Coronary artery (tissue), 2 donors: ENCODE data around the gene UNC13D.

ENCODE experiments used
- DNase-seq: peaks from one replicate; pipeline ENCODE4 v3.0.0-alpha.2; 2017; ENCODE audit warnings: low spot score
- H3K27ac ChIP-seq, 2 donors: fragments of 200-600 bp; sonication (generic); one replicate each; pipeline ENCODE4 v1.5.1; 2016 to 2019
- H3K4me3 ChIP-seq: fragments of 200-600 bp; sonication (generic); 2 replicates; pipeline ENCODE4 v1.5.1; 2016; ENCODE audit warnings: mild to moderate bottlenecking, moderate library complexity
- CTCF ChIP-seq: fragments of 200-600 bp; sonication (generic); IDR thresholded peaks from one replicate; pipeline ENCODE4 v1.5.1; 2019; ENCODE audit warnings: antibody characterized with exemption

UNC13D gene

GRCh38 chr17:75820094-75821080 lies 23.8 kb downstream of the UNC13D start:
- no peak for TF ChIP-seq CTCF
- peak; percentile 57 for DNase-seq
- Histone ChIP-seq H3K4me3 (no peak overlapping the region), H3K27ac (no peak overlapping the region)

- no peak for DNase-seq
- no peak overlapping the region for H3K27ac ChIP-seq
- no peak overlapping the region for H3K4me3 ChIP-seq
- no peak for TF ChIP-seq CTCF
These were observed 24.5 kb downstream of the UNC13D start for GRCh38 chr17:75819678-75820077.

GRCh38 chr17:75819116-75819515 lies 25.1 kb downstream of the UNC13D start:
- H3K27ac ChIP-seq, result no peak overlapping the region
- peak; percentile 58 for DNase-seq
- no peak overlapping the region for H3K4me3 ChIP-seq
- TF ChIP-seq CTCF, result no peak

- H3K4me3 ChIP-seq, result no peak overlapping the region
- no peak overlapping the region for H3K27ac ChIP-seq
- no peak for DNase-seq
- no peak for TF ChIP-seq CTCF
These were observed 25.8 kb downstream of the UNC13D start for GRCh38 chr17:75818326-75818885.

- Histone ChIP-seq H3K4me3 (no peak overlapping the region), H3K27ac (no peak overlapping the region)
- TF ChIP-seq CTCF, result no peak
- no peak for DNase-seq
These were observed 26.6 kb downstream of the UNC13D start for GRCh38 chr17:75817571-75817970.

GRCh38 chr17:75816693-75817092 lies 27.5 kb downstream of the UNC13D start:
- DNase-seq, result no peak
- no peak overlapping the region for H3K4me3 ChIP-seq
- TF ChIP-seq CTCF, result no peak
- H3K27ac ChIP-seq, result no peak overlapping the region

- TF ChIP-seq CTCF, result no peak
- Histone ChIP-seq H3K4me3 (no peak overlapping the region), H3K27ac (no peak overlapping the region)
- no peak for DNase-seq
These were observed 28.8 kb downstream of the UNC13D start for GRCh38 chr17:75815399-75815798.
